ENCODE results near the gene DRAM2.

DNA sequence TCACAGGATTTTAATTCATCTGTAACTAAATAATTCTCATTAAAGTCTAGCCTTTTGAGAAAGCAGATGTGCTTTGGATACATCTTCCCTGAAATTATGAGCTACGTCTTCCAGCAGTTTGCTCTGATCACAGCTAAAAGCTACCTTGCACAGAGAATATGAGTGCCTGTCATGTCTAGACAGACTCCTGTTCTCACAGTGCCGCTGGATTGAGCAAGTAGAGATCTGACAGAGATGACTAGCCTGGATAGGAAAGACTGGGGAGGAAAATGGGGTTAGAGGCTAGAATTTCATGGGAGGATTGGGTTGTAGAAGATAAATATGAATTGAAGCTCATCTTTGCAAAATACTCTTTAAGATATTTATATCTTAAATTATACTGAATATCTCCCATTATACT lies 24.3 kb upstream of the DRAM2 start:
- TF ChIP-seq EZH2 (IDR thresholded peaks at IDR 0.05; ENCODE audit: borderline replicate concordance): no peak
- TF ChIP-seq, protein P1, sequence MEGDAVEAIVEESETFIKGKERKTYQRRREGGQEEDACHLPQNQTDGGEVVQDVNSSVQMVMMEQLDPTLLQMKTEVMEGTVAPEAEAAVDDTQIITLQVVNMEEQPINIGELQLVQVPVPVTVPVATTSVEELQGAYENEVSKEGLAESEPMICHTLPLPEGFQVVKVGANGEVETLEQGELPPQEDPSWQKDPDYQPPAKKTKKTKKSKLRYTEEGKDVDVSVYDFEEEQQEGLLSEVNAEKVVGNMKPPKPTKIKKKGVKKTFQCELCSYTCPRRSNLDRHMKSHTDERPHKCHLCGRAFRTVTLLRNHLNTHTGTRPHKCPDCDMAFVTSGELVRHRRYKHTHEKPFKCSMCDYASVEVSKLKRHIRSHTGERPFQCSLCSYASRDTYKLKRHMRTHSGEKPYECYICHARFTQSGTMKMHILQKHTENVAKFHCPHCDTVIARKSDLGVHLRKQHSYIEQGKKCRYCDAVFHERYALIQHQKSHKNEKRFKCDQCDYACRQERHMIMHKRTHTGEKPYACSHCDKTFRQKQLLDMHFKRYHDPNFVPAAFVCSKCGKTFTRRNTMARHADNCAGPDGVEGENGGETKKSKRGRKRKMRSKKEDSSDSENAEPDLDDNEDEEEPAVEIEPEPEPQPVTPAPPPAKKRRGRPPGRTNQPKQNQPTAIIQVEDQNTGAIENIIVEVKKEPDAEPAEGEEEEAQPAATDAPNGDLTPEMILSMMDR (IDR thresholded peaks at IDR 0.05; ENCODE audit: poor library complexity): no peak
- no peak for TF ChIP-seq EZH2phosphoT487 (IDR thresholded peaks at IDR 0.05; ENCODE audit: low read depth, severe bottlenecking, unreplicated experiment)
